ENCODE results near the gene NTNG2. TPM values are rescaled to one million over a fixed set of nuclear protein-coding genes. Genes with fewer than 3 reads are reported as not detected.

The NTNG2 gene
- total and polyA plus RNA-seq, 9 of the 15 experiments (the other 6 are each of a cell fraction or from before 2014, with no cell fraction given), result 0.01 to 0.11 (median 0.09) TPM; not detected in 6

DNA sequence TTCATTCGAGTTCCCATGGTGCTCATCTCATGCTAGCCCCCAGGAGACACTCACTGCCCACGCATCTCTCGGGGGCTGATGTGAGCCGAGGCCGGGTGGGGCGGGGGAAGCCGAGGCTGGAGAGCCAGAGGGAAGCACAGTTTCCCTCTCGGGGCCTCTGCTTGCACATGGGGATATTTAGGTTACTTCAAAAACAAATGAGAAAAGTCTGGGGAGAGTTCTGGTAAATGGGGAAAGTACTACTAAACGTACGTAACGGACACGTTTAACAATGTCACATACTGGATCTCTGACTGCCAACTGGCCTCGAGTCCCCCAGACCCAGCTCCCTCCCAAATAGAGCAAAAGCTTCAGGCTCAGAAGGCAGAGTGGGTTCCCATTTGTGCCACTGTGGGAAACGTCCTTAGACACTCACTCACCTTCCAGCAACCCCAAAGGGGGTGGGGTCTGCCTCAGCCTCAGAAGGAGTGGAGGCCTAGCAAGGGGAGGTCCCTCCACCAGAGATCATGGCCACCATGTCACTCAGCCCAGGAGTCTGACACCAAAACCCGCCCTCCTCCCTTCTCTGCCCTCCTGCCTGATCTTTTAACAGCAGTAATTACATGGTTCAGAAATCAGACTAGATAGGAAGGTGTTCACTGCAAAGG, 33.8 kb upstream of the NTNG2 start (continued):
- TF ChIP-seq, protein P1, sequence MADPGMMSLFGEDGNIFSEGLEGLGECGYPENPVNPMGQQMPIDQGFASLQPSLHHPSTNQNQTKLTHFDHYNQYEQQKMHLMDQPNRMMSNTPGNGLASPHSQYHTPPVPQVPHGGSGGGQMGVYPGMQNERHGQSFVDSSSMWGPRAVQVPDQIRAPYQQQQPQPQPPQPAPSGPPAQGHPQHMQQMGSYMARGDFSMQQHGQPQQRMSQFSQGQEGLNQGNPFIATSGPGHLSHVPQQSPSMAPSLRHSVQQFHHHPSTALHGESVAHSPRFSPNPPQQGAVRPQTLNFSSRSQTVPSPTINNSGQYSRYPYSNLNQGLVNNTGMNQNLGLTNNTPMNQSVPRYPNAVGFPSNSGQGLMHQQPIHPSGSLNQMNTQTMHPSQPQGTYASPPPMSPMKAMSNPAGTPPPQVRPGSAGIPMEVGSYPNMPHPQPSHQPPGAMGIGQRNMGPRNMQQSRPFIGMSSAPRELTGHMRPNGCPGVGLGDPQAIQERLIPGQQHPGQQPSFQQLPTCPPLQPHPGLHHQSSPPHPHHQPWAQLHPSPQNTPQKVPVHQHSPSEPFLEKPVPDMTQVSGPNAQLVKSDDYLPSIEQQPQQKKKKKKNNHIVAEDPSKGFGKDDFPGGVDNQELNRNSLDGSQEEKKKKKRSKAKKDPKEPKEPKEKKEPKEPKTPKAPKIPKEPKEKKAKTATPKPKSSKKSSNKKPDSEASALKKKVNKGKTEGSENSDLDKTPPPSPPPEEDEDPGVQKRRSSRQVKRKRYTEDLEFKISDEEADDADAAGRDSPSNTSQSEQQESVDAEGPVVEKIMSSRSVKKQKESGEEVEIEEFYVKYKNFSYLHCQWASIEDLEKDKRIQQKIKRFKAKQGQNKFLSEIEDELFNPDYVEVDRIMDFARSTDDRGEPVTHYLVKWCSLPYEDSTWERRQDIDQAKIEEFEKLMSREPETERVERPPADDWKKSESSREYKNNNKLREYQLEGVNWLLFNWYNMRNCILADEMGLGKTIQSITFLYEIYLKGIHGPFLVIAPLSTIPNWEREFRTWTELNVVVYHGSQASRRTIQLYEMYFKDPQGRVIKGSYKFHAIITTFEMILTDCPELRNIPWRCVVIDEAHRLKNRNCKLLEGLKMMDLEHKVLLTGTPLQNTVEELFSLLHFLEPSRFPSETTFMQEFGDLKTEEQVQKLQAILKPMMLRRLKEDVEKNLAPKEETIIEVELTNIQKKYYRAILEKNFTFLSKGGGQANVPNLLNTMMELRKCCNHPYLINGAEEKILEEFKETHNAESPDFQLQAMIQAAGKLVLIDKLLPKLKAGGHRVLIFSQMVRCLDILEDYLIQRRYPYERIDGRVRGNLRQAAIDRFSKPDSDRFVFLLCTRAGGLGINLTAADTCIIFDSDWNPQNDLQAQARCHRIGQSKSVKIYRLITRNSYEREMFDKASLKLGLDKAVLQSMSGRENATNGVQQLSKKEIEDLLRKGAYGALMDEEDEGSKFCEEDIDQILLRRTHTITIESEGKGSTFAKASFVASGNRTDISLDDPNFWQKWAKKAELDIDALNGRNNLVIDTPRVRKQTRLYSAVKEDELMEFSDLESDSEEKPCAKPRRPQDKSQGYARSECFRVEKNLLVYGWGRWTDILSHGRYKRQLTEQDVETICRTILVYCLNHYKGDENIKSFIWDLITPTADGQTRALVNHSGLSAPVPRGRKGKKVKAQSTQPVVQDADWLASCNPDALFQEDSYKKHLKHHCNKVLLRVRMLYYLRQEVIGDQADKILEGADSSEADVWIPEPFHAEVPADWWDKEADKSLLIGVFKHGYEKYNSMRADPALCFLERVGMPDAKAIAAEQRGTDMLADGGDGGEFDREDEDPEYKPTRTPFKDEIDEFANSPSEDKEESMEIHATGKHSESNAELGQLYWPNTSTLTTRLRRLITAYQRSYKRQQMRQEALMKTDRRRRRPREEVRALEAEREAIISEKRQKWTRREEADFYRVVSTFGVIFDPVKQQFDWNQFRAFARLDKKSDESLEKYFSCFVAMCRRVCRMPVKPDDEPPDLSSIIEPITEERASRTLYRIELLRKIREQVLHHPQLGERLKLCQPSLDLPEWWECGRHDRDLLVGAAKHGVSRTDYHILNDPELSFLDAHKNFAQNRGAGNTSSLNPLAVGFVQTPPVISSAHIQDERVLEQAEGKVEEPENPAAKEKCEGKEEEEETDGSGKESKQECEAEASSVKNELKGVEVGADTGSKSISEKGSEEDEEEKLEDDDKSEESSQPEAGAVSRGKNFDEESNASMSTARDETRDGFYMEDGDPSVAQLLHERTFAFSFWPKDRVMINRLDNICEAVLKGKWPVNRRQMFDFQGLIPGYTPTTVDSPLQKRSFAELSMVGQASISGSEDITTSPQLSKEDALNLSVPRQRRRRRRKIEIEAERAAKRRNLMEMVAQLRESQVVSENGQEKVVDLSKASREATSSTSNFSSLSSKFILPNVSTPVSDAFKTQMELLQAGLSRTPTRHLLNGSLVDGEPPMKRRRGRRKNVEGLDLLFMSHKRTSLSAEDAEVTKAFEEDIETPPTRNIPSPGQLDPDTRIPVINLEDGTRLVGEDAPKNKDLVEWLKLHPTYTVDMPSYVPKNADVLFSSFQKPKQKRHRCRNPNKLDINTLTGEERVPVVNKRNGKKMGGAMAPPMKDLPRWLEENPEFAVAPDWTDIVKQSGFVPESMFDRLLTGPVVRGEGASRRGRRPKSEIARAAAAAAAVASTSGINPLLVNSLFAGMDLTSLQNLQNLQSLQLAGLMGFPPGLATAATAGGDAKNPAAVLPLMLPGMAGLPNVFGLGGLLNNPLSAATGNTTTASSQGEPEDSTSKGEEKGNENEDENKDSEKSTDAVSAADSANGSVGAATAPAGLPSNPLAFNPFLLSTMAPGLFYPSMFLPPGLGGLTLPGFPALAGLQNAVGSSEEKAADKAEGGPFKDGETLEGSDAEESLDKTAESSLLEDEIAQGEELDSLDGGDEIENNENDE (IDR thresholded peaks at IDR 0.05; ENCODE audit: low read depth, low read length), result no peak
- TF ChIP-seq, protein P2, sequence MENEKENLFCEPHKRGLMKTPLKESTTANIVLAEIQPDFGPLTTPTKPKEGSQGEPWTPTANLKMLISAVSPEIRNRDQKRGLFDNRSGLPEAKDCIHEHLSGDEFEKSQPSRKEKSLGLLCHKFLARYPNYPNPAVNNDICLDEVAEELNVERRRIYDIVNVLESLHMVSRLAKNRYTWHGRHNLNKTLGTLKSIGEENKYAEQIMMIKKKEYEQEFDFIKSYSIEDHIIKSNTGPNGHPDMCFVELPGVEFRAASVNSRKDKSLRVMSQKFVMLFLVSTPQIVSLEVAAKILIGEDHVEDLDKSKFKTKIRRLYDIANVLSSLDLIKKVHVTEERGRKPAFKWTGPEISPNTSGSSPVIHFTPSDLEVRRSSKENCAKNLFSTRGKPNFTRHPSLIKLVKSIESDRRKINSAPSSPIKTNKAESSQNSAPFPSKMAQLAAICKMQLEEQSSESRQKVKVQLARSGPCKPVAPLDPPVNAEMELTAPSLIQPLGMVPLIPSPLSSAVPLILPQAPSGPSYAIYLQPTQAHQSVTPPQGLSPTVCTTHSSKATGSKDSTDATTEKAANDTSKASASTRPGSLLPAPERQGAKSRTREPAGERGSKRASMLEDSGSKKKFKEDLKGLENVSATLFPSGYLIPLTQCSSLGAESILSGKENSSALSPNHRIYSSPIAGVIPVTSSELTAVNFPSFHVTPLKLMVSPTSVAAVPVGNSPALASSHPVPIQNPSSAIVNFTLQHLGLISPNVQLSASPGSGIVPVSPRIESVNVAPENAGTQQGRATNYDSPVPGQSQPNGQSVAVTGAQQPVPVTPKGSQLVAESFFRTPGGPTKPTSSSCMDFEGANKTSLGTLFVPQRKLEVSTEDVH (IDR thresholded peaks at IDR 0.05; ENCODE audit: low read depth, partially characterized antibody), result no peak
